ENCODE results near the gene GRIK4.

- TF ChIP-seq CTCF (IDR thresholded peaks at IDR 0.05; ENCODE audit: insufficient read depth, low read length) (no peak), POLR2AphosphoS5 (IDR thresholded peaks at IDR 0.05; ENCODE audit: low read depth) (no peak)
- TF ChIP-seq, protein P1, sequence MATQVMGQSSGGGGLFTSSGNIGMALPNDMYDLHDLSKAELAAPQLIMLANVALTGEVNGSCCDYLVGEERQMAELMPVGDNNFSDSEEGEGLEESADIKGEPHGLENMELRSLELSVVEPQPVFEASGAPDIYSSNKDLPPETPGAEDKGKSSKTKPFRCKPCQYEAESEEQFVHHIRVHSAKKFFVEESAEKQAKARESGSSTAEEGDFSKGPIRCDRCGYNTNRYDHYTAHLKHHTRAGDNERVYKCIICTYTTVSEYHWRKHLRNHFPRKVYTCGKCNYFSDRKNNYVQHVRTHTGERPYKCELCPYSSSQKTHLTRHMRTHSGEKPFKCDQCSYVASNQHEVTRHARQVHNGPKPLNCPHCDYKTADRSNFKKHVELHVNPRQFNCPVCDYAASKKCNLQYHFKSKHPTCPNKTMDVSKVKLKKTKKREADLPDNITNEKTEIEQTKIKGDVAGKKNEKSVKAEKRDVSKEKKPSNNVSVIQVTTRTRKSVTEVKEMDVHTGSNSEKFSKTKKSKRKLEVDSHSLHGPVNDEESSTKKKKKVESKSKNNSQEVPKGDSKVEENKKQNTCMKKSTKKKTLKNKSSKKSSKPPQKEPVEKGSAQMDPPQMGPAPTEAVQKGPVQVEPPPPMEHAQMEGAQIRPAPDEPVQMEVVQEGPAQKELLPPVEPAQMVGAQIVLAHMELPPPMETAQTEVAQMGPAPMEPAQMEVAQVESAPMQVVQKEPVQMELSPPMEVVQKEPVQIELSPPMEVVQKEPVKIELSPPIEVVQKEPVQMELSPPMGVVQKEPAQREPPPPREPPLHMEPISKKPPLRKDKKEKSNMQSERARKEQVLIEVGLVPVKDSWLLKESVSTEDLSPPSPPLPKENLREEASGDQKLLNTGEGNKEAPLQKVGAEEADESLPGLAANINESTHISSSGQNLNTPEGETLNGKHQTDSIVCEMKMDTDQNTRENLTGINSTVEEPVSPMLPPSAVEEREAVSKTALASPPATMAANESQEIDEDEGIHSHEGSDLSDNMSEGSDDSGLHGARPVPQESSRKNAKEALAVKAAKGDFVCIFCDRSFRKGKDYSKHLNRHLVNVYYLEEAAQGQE (IDR thresholded peaks at IDR 0.05; ENCODE audit: insufficient replicate concordance, low read depth), result no peak
Measured at GRCh38 chr11:120489799-120490198, 21.7 kb upstream of the GRIK4 start.
